GM18520 (cell line): Measurements from ENCODE around the gene WASF2.
"Not testable (repeated sequence)": the region's sequence is repeated elsewhere in the genome, so short reads cannot be mapped to it uniquely, and the experiment has no call there.

ENCODE experiments used
- ATAC-seq: cut with Tn5 transposase; IDR thresholded peaks from one replicate; pipeline ENCODE4 v1.9.1; 2021; ENCODE audit not compliant: unreplicated experiment

The WASF2 gene

DNA sequence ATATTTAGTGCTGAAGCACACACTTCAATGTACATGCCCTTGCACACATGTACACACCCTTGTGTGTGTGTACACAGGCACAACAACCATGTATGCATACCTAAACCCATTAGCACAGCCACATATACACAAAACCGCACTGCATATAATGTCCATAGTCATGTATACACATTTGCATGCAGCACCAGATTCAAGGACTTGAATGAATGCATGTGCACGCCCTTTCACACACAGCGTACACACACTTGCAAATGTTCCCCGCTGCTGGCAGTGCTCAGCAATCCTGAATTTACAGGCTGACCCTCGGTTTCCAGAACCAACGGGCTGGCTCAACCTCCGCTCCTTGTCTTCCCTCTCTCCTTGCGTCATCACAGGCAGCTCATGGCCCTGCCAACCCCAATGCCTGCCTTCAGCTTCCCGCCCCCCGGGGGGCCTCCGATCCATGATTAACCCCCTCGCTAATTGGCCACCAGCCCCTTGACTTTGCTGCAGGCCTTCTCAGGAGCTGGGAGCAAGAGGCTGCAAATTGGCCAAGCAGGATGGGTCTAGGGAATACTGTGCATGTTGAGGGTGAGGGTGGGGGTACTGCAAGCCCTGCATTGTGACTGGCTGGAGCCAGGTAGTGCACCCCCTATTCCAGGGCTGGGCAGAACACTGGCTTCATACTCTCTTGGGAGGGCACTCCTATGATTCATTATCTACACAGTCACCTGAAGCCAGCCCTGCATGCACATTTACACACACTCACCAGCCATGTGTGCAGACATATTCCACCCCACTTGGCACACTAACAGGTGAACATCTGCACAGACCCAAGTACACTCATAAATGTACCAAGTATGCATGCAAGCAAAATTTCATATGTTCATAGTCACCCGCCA is 89.6 kb downstream of the WASF2 start:
- ATAC-seq: no peak

DNA sequence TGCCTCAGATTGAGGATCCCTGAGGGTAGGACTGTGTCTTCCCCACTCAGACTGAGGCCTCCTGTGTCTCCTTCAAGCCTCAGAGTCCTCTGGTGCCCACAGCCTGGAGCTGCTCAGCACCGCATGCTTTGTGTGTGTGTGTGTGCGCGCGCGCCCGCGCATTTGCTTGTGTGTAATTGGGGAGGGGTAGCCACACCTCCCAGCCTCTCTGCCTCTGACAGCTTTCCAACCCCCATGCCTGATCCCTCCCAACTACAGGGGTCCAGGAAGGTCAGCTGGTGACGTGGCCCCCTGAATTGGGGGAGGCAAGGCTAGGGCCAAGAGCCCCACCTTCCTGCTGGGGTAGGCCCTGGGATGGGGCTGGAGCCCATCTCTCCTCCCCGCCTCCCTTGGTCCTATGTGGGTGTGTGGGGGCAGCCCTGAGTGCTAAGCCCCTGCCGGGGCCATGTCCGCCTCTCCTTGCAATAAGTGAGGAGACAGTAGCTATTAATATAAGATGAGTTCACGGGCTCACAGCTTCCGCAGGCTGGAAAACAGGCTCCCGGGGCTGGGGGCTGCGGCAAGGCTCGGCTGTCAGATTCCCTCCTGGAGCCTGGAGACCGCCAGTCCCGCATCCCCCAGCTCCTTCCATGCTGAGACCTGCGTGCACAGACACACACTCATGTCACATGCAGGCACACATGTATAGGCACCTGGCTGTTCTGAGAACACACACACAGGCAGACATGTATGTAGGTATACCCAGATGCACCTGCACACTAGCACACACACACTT is 90.5 kb downstream of the WASF2 start:
- ATAC-seq: no peak

DNA sequence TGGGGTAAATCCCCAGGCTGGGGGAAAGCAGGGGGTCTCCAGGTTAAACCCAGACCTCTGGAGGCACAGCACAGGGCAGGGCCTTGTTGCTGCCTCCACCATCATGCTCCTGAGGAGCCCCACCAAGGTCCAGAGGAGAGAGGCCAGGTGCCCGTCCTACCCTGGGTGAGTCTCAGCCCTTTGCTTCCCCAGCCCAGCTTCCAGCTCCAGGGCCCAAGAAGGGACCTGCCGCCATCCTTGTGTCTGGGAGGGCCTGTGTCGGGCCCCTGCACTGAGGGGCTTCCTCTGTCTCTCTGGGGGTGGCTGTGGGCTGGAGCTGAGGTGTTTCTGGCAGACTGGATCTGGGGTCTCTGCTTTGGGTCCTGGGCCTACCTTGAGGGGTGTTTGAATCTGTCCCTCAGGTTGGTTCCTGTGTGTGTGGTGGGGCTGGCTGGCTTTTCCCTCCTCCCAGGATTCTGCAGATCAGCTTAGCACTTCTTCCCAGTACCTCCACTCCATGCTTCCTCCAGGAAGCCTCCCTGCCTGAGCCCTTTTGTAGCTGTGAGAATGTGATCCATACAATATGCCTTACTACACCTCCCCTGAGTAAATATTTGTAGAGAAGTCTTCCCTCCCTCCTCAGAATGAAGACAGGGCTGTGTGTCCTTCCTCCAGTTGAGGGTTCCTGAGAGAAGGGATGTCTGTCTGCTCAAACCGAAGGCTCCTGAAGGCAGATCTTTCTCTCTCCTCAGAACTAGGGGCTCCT is 91.4 kb downstream of the WASF2 start:
- no peak for ATAC-seq

DNA sequence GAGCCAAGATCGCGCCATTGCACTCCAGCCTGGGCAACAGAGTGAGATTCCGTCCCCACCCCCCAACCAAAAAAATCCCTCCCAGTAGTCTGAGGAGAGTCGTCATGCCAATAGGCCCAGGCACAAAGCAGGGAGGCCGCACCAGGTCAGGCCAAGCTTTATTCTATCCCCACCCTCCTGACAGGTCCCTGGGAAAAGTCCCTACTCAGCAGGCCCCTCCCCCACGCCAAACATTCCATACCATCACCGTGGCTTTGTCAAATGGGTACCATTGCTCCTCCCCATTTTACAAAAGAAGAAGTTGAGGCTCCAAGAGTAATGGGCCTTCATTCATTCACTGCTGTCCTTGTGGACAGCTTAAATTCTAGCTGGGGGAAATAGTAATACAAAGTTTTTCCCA is 92.2 kb downstream of the WASF2 start:
- ATAC-seq: no peak

DNA sequence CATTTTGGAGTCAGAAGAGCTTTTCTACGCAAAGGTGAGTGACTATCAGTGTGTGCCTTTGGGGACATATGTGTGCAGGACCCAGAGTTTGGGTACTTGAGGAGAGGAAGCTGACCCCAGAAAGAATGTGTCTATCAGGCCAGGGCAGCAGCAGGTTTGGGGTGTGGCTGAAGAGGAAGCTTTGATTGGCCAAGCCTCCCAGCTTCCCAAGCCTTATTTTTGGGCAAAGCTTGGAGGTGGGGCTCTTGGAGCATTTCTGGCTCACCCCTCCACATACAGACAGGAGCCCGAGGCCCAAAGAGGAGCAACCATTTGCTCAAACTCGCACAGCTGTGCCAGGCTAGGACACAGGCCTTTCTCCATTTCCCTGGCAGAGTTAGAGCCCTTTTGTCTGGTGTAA is 92.9 kb downstream of the WASF2 start:
- ATAC-seq: no peak

DNA sequence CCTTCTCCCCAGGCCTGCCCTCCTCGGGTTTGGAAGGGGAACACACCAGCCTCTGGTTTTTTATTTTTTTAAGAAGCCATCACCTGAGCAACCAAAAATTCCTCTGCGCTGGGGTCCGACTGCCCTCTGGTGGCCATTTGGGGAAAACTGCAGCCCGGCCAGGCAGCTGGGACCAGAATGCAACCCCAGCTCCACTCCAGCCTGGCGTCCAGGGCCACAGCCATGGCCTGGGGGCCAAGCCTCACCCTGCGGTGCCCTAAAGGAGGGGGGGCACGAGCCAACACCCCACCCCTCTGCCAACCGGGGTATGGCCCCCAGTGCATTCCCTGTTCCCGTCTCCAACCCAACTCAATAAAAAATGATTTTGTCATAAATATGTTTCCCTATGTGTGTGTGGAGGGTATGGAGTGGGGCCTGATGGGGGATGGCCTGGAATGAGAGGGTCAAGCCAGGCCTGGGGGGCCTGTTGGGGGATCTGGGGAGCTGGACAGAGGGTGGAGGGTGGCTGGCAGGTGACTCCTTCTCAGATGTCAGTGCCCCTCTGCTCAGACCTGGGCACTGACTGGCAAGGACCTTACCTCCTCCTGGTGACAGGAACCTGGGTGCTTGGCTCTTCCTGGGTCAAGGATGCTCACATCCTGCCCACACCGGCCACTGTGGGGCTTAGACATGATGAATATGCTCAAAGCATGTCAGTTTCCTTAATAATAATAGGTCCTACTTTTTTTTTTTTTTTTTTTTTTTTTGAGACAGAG is 94.3 kb downstream of the WASF2 start:
- no peak for ATAC-seq

DNA sequence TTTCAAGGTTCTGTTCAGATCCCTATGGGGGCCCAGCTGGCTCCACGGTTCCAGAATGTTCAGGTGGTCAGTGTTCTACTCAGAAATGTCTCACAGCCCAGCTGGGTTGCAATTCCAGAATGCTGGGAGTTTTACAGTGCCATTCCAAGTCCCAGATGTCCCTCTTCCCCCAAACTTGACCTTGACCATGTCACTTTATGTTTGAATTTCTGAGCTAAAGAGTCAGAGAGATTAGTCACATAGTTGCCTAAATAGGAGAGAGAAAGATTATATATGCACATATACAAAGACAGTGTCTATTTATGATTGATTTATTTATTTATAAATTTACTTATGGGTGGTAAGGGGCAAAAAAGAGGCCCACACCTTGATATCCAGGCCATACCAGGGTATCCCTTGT is 95.0 kb downstream of the WASF2 start:
- ATAC-seq: no peak

DNA sequence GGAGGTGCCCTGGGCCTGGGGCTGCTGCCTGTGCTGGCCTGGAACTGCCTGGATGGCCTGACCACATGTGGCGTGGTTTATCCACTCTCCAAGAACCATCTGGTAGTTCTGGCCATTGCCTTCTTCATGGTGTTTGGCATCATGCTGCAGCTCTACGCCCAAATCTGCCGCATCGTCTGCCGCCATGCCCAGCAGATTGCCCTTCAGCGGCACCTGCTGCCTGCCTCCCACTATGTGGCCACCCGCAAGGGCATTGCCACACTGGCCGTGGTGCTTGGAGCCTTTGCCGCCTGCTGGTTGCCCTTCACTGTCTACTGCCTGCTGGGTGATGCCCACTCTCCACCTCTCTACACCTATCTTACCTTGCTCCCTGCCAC is 95.7 kb downstream of the WASF2 start:
- ATAC-seq: no peak

DNA sequence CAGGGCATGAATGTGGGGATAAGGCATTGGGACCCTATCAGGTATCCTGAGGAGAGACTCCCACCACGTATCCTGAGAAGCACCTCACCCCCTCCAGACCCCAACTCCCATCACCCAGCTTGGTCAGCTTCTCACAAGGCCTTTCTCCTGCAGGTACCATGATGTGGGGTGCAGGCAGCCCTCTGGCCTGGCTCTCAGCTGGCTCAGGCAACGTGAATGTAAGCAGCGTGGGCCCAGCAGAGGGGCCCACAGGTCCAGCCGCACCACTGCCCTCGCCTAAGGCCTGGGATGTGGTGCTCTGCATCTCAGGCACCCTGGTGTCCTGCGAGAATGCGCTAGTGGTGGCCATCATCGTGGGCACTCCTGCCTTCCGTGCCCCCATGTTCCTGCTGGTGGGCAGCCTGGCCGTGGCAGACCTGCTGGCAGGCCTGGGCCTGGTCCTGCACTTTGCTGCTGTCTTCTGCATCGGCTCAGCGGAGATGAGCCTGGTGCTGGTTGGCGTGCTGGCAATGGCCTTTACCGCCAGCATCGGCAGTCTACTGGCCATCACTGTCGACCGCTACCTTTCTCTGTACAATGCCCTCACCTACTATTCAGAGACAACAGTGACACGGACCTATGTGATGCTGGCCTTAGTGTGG is 96.2 kb downstream of the WASF2 start:
- ATAC-seq: no peak

DNA sequence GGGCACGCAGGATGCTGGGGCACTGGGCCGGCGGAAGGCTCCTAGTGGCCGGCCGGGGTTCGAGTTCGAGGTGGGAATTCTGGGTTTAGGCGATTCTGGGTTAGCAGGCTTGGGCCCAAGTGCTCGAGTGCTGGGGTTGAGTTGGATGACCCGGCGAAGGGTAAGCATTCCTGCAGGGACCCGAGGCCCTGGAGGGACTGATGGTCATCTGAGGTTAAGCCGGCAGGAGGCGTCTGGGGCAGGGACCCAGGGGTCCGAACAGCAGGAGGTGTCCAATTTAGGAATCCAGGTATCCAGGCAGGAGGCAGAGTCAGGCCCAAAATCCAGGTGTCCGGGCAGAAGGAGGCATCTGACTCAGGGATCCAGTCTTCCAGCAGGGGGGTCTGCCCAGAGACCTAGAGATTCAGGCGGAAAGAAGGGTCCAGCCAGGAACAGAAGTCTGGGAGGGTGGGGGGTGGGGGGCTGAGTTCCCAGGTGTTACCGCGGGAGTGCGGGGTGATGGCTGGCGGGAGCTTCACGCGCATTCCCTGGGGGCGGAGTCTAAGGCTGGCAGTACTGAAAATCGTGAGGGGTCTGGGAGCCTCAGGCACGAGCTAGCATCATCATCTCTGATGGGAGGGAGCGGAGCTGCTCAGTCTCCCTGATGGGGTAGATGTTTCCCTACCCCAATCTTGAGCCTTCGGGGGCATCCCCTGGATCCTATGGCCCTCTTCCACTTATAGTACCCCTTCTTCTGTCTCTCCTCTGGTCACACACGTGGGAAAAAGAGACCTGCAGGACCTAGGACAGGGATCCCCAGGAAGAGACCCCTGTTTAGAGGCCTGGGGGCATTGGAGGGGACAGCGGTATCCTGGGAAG is 97.0 kb downstream of the WASF2 start:
- ATAC-seq: no peak

DNA sequence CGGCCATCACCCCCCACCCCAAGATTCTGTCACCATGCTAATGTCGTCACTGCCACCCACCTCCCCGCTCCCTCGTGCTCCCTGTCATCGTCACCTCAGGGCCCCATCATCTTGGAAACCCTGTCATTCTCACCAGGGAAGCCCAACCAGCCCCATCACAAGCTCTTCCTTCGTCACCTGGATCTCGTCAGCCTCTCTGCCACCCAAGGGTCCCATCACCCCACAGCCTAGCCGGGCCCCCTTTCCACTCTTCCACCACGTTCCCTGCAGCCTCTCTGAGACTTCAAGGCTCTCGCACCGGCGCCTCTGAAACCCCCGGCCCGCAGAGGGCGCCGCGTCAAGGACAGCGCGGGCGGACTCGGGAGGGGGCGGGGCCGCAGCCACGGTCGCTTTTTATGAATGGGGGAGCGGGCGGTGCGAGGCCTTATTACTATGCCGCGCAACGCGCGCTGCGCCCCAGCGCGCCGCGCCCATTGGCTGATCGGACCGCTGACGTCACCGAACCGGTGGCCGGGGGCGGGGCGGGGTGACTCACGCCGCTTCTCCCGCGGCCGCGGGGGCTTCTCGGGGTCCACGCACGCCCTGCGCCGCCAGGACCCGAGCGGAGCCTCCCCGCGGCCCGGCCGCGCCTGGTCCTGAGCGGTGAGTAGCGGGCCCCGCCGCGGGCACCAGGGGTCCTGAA is 97.7 kb downstream of the WASF2 start, which contains the start of gene GPR3:
GPR3 (plus strand) TSS at position 527 of the 682 bp plus-strand sequence. CDS start 1,177 bp downstream, outside the sequence.
- ATAC-seq: peak; percentile 69

DNA sequence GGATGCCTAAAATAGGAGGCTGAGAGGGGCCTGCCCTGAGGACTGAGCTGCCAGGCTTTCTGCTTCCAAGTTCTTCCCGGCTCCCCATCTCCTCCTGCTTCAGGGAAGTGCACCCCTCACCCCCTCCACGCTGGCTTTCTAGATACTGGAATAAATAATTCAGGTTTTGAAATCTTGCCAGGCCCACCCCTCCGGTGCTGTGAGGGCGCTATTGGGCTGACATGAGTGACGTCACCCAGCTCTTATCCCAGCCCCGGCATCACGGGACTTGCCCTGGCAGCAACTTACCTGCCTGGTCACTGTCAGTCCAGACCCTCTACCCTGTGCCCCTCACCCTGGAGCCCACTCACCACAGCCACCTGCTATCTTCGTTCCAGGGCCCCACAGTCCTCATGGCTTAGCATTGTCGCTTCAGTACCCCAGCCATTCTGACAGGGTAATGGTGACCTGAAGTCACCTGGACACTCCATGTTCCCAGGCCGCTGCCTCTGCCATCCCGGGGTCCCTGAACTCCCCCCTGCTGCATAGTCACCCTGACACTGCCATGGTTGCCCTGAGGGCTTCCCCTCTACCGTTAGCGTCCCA is 98.4 kb downstream of the WASF2 start:
- no peak for ATAC-seq

DNA sequence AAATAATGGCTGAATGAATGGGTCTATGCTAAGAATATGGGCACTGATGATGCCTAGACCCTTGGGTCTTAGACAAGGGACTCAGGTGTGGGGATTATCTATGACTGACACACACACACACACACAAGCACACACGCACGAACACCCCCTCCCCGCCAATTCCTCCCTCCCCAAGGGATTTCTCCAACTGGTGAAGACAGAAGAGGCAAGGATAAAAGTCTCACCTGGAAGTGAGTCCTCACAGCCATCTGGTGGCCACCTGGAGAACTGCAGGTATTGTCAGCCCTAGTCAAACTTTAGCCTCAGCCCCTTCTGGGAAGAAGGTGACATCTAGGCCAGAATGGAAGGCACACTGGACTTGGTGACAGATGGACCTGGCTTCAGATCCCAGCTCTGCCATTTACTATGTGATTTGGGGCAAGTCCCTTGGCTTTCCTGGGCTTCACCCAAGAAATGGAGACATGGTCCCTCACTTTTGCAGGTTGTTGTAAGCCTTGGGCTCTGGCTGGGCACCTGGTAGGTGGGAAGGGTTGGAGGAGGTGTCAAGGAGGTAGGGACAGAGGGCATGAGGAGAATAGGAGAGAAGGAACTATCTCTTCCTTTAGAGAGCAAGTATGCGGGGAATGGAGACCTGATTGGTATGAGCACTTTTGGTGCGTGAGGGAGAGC is 101.5 kb downstream of the WASF2 start:
- no peak for ATAC-seq

DNA sequence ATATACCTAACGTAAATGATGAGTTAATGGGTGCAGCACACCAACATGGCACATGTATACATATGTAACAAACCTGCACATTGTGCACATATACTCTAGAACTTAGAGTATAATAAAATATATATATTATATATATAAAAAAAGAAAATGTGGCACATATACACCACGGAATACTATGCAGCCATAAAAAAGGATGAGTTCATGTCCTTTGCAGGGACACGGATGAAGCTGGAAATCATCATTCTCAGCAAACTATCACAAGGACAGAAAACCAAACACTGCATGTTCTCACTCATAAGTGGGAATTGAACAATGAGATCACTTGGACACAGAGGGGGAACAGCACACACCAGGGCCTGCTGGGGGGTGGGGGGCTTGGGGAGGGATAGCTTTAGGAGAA is 105.2 kb downstream of the WASF2 start:
- not testable (repeated sequence) for ATAC-seq

DNA sequence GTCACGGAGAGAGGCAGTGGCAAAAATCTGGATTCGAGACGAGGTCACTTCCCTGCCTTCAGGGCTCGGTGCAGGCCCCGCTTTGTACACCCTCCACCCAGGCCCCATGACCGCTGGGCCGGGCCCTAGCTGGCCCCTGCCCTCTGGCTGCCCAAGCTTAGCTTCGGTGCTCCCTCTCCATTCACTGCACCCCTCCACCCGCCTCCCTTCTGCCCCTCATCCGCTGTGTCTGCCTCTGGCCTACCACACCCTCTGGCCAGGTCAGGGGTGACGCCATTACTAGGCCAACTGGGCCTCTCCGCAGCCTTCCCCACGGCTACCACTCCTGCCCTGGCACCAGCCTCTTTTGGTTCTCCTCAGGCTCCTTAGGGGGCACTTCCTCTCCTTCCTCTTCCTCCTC is 106.3 kb downstream of the WASF2 start:
- ATAC-seq: no peak

DNA sequence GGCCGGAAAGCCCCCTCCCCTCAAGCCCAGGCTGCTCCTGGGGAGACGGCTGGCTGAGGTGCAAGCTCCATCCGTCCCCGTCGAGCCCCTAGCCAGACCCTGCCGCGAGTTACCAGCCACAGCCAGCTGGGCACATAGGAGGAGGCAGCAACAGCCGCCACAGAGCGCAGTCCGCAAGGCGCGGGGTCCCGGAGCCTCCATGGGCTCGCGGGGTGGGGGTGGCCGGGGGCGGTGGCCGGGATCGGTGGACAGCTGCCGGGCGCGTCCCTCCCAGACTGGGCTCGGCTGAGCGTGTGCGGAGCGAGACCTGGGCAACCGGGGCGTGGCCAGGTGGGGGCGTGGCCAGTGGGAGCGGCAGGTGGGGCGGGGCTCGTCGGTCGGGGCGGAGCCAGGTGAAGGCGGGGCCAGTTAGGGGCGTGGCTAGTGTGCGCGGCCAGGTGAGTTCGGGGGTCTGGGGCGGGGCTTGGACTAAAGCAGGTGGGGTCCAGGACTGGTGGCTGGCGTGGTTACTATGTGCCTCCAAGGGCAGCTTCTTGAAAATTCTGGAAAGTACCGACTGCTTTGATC is 106.8 kb downstream of the WASF2 start, which contains the start of gene CD164L2:
CD164L2 (minus strand) TSS at position 295 of the 567 bp plus-strand sequence; CDS start at position 201, 94 bp downstream.
- ATAC-seq: no peak
